GM23338 (cell line): ENCODE data around the gene LPP. TPM values are rescaled to one million over a fixed set of nuclear protein-coding genes. Genes with fewer than 3 reads are reported as not detected.

Source experiments
- ATAC-seq: fragments of 200-7000 bp; cut with Tn5 transposase; 3 replicates; pipeline ENCODE4 v1.9.1; 2020
- DNase-seq: peaks from one replicate; pipeline ENCODE4 v3.0.0-alpha.2; 2015; ENCODE audit warnings: low spot score
- H2AFZ ChIP-seq: fragments of 200-600 bp; sonication (generic); 2 replicates; pipeline ENCODE4 v1.8.0; 2016; ENCODE audit warnings: antibody characterized with exemption, mild to moderate bottlenecking, moderate library complexity
- H3F3A ChIP-seq: fragments of 200-600 bp; sonication (generic); replicated peaks from 2 replicates; pipeline ENCODE4 v1.8.0; 2017; ENCODE audit warnings: antibody characterized with exemption, mixed run types, low read depth
- H3K27ac ChIP-seq: fragments of 200-600 bp; sonication (generic); 2 replicates; pipeline ENCODE4 v1.6.1; 2016; ENCODE audit warnings: low read depth
- H3K27me3 ChIP-seq: fragments of 200-600 bp; sonication (generic); 2 replicates; pipeline ENCODE4 v1.8.0; 2016; ENCODE audit warnings: mild to moderate bottlenecking, mixed run types, moderate library complexity; ENCODE audit not compliant: insufficient read depth
- H3K36me3 ChIP-seq: fragments of 200-600 bp; sonication (generic); 2 replicates; pipeline ENCODE4 v1.8.0; 2016; ENCODE audit warnings: mild to moderate bottlenecking; ENCODE audit not compliant: insufficient read depth
- H3K4me1 ChIP-seq: fragments of 200-600 bp; sonication (generic); 2 replicates; pipeline ENCODE4 v1.8.0; 2016; ENCODE audit warnings: mild to moderate bottlenecking, moderate library complexity; ENCODE audit not compliant: insufficient read depth
- H3K4me2 ChIP-seq: fragments of 200-600 bp; sonication (generic); 2 replicates; pipeline ENCODE4 v1.7.1; 2017; ENCODE audit warnings: mixed run types
- H3K4me3 ChIP-seq: fragments of 200-600 bp; sonication (generic); 2 replicates; pipeline ENCODE4 v1.6.1; 2016; ENCODE audit warnings: mixed run types
- H3K79me2 ChIP-seq: fragments of 200-600 bp; sonication (generic); replicated peaks from 2 replicates; pipeline ENCODE4 v1.8.0; 2017; ENCODE audit warnings: mild to moderate bottlenecking; ENCODE audit not compliant: insufficient read depth
- H3K9me2 ChIP-seq: fragments of 200-600 bp; sonication (generic); 2 replicates; pipeline ENCODE4 v1.8.0; 2017; ENCODE audit not compliant: insufficient read depth
- H4K20me1 ChIP-seq: fragments of 200-600 bp; sonication (generic); replicated peaks from 2 replicates; pipeline ENCODE4 v1.8.0; 2017; ENCODE audit warnings: mild to moderate bottlenecking; ENCODE audit not compliant: insufficient read depth
- H3K27ac Mint-ChIP-seq: 2 replicates; pipeline ENCODE4 v1.8.0; 2020; ENCODE audit warnings: inconsistent platforms, mild to moderate bottlenecking, moderate library complexity, mixed read lengths
- H3K27me3 Mint-ChIP-seq: 3 replicates; pipeline ENCODE4 v1.8.0; 2022; ENCODE audit warnings: low read depth, mild to moderate bottlenecking, moderate library complexity, mixed read lengths, inconsistent platforms; ENCODE audit not compliant: insufficient read depth, poor library complexity
- H3K36me3 Mint-ChIP-seq: 3 replicates; pipeline ENCODE4 v1.8.0; 2021; ENCODE audit warnings: low read depth, mild to moderate bottlenecking, inconsistent platforms, moderate library complexity, mixed read lengths
- H3K4me1 Mint-ChIP-seq: 3 replicates; pipeline ENCODE4 v1.8.0; 2020; ENCODE audit warnings: mild to moderate bottlenecking, inconsistent platforms, mixed read lengths
- H3K4me3 Mint-ChIP-seq: 3 replicates; pipeline ENCODE4 v1.8.0; 2021; ENCODE audit warnings: moderate library complexity, mild to moderate bottlenecking, inconsistent platforms, mixed read lengths
- H3K9me3 Mint-ChIP-seq: 3 replicates; pipeline ENCODE4 v1.8.0; 2020; ENCODE audit warnings: moderate library complexity, mild to moderate bottlenecking, inconsistent platforms, mixed read lengths
- CREB1 ChIP-seq: fragments of 250-450 bp; sonication (Bioruptor Pico); IDR thresholded peaks from 2 replicates; pipeline ENCODE4 v1.5.0; 2020; ENCODE audit warnings: low read depth, mild to moderate bottlenecking, moderate library complexity
- EZH2phosphoT487 ChIP-seq: fragments of 200-600 bp; sonication (generic); IDR thresholded peaks from one replicate; pipeline ENCODE4 v1.8.1; 2018; ENCODE audit warnings: antibody characterized with exemption; ENCODE audit not compliant: unreplicated experiment
- NANOG ChIP-seq: IDR thresholded peaks from 2 replicates; pipeline ENCODE4 v1.6.1; 2016; ENCODE audit warnings: antibody characterized with exemption, borderline replicate concordance
- POLR2AphosphoS5 ChIP-seq: IDR thresholded peaks from 2 replicates; pipeline ENCODE4 v1.6.1; 2016; ENCODE audit warnings: antibody characterized with exemption, low read depth
- REST ChIP-seq: IDR thresholded peaks from one replicate; pipeline ENCODE4 v1.6.1; 2018; ENCODE audit warnings: antibody characterized with exemption; ENCODE audit not compliant: unreplicated experiment
- STAT1 ChIP-seq: IDR thresholded peaks from one replicate; pipeline ENCODE4 v1.6.1; 2016; ENCODE audit warnings: antibody characterized with exemption; ENCODE audit not compliant: unreplicated experiment
- ZNF114 ChIP-seq: fragments of 250-450 bp; sonication (Bioruptor Pico); IDR thresholded peaks from 2 replicates; pipeline ENCODE4 v1.5.0; 2020; ENCODE audit warnings: mild to moderate bottlenecking, moderate library complexity
- ZNF331 ChIP-seq: fragments of 250-450 bp; sonication (Bioruptor Pico); IDR thresholded peaks from 2 replicates; pipeline ENCODE4 v1.5.0; 2020; ENCODE audit warnings: low read depth, mild to moderate bottlenecking, moderate library complexity
- ZNF462 ChIP-seq: fragments of 250-450 bp; sonication (Bioruptor Pico); IDR thresholded peaks from 2 replicates; pipeline ENCODE4 v1.5.0; 2020; ENCODE audit warnings: mild to moderate bottlenecking, moderate library complexity
- polyA plus RNA-seq: library from polyadenylated mRNA; unstranded; fragments of >200 nt; fragmentation: Nextera tagmentation; extraction: Ambion mirVana; gene quantifications from 2 replicates; pipeline ENCODE4 v1.2.1, GENCODE V29; 2016
- total RNA-seq: library from RNA; depleted of rRNA; stranded (reverse); fragments of >200 nt; shearing (Covaris generic); gene quantifications from 2 replicates; pipeline ENCODE4 v1.2.3, GENCODE V29; 2014
- TF ChIP-seq, protein P1 (sequence below), 2 experiments: fragments of 200-600 bp in 1 of 2; sonication (generic) in 1 of 2; conservative IDR thresholded peaks; 2 replicates each; pipeline versions ENCODE4 v1.5.1 to v1.6.1; 2016 to 2017; ENCODE audit warnings: antibody characterized with exemption in 2 of 2, low read depth in 2 of 2, mild to moderate bottlenecking in 2 of 2, moderate library complexity in 1 of 2
- TF ChIP-seq, protein P2 (sequence below): IDR thresholded peaks from 2 replicates; pipeline ENCODE4 v1.6.1; 2016; ENCODE audit warnings: antibody characterized with exemption

Gene LPP
- total and polyA plus RNA-seq, 2 experiments from 2014 or later: 23.0 to 35.2 TPM

DNA sequence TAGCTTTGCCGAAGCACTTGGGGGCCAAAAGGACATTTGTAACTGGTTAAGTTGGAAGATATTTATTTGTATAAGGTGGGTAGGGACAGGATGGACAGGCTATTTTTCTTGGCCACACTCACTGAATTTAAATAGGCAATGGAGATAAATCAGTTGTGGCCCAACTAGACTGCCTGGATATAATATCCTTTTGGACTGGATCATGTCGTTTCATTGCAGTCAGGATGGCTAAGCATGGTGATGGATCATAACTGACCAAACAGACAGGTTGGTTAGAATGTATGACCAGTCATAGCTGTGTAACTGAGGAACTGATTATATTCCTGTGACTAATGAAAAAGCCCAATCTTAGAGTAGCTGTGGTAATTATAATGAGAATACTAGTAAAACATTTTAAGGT lies 284.0 kb downstream of the LPP start:
- Histone ChIP-seq H3K27ac (no peak overlapping the region), H3F3A (no peaks in the 10 kb centered on the region), H3K4me1 (peaks cover 4% of the 10 kb centered on the region), H3K4me3 (no peak overlapping the region), H2AFZ (no peak overlapping the region), H3K27me3 (no peaks in the 10 kb centered on the region), H3K4me2 (no peak overlapping the region), H3K9me2 (no peaks in the 10 kb centered on the region), H3K36me3 (no peaks in the 10 kb centered on the region), H3K79me2 (no peaks in the 10 kb centered on the region), H4K20me1 (no peaks in the 10 kb centered on the region)
- ATAC-seq (no peak), DNase-seq (no peak)
- Mint-ChIP-seq H3K36me3 (no peaks in the 10 kb centered on the region), H3K9me3 (no peaks in the 10 kb centered on the region), H3K27ac (no peak overlapping the region), H3K4me3 (no peak overlapping the region), H3K27me3 (peaks cover 2% of the 10 kb centered on the region), H3K4me1 (peaks cover 28% of the 10 kb centered on the region)
- no peak for TF ChIP-seq ZNF114

DNA sequence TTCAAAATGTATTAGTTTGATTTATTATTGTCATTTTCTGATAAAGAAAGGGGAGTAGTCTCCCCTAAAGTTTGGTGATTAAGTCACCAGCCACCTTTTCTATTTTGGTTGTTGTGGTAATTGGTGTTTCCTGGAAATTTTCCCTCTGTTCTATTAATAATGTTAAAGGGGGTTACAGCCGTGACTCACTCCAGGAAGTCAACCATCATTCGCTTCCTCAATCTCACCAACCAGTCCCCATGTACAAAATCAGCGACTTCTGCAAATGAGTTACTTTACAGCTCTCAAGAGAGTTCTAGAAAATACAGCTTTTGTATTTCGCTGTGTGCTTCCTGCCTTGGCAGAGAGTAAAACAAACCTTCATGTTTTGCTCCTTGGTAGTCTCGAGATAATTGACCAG lies 285.1 kb downstream of the LPP start:
- H3K4me1 Mint-ChIP-seq: peaks cover 28% of the 10 kb centered on the region
- Histone ChIP-seq H3K79me2 (no peaks in the 10 kb centered on the region), H3K27me3 (no peaks in the 10 kb centered on the region), H2AFZ (no peak overlapping the region), H3K4me2 (no peak overlapping the region), H3K4me1 (peaks cover 4% of the 10 kb centered on the region), H3K9me2 (no peaks in the 10 kb centered on the region), H3K36me3 (no peaks in the 10 kb centered on the region), H3K27ac (no peak overlapping the region), H3F3A (no peaks in the 10 kb centered on the region), H3K4me3 (no peak overlapping the region), H4K20me1 (no peaks in the 10 kb centered on the region)
- no peaks in the 10 kb centered on the region for H3K36me3 Mint-ChIP-seq
- no peak overlapping the region for H3K4me3 Mint-ChIP-seq
- no peak for DNase-seq
- H3K27me3 Mint-ChIP-seq: peaks cover 2% of the 10 kb centered on the region
- H3K27ac Mint-ChIP-seq: no peak overlapping the region
- no peak for ATAC-seq
- no peaks in the 10 kb centered on the region for H3K9me3 Mint-ChIP-seq
- TF ChIP-seq STAT1: no peak
- TF ChIP-seq CREB1 (CRISPR knock-in tag): no peak
- TF ChIP-seq REST: no peak
- TF ChIP-seq ZNF331 (CRISPR knock-in tag): no peak
- TF ChIP-seq, protein P1, sequence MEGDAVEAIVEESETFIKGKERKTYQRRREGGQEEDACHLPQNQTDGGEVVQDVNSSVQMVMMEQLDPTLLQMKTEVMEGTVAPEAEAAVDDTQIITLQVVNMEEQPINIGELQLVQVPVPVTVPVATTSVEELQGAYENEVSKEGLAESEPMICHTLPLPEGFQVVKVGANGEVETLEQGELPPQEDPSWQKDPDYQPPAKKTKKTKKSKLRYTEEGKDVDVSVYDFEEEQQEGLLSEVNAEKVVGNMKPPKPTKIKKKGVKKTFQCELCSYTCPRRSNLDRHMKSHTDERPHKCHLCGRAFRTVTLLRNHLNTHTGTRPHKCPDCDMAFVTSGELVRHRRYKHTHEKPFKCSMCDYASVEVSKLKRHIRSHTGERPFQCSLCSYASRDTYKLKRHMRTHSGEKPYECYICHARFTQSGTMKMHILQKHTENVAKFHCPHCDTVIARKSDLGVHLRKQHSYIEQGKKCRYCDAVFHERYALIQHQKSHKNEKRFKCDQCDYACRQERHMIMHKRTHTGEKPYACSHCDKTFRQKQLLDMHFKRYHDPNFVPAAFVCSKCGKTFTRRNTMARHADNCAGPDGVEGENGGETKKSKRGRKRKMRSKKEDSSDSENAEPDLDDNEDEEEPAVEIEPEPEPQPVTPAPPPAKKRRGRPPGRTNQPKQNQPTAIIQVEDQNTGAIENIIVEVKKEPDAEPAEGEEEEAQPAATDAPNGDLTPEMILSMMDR (conservative IDR thresholded peaks at IDR 0.05; ENCODE audit: low read depth in 2 of 2): no peak
- no peak for TF ChIP-seq POLR2AphosphoS5
- TF ChIP-seq ZNF462 (CRISPR knock-in tag): no peak
- TF ChIP-seq NANOG: no peak
- TF ChIP-seq, protein P2, sequence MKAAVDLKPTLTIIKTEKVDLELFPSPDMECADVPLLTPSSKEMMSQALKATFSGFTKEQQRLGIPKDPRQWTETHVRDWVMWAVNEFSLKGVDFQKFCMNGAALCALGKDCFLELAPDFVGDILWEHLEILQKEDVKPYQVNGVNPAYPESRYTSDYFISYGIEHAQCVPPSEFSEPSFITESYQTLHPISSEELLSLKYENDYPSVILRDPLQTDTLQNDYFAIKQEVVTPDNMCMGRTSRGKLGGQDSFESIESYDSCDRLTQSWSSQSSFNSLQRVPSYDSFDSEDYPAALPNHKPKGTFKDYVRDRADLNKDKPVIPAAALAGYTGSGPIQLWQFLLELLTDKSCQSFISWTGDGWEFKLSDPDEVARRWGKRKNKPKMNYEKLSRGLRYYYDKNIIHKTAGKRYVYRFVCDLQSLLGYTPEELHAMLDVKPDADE: no peak
- TF ChIP-seq EZH2phosphoT487: no peak
